GM19193 (cell line): ENCODE data around the gene ABCC9.

Experiments
- POLR2A ChIP-seq: IDR thresholded peaks from 4 replicates; pipeline ENCODE4 v1.6.1; 2011; ENCODE audit not compliant: insufficient read depth, insufficient read length; ENCODE audit errors: extremely low read depth

ABCC9 gene

DNA sequence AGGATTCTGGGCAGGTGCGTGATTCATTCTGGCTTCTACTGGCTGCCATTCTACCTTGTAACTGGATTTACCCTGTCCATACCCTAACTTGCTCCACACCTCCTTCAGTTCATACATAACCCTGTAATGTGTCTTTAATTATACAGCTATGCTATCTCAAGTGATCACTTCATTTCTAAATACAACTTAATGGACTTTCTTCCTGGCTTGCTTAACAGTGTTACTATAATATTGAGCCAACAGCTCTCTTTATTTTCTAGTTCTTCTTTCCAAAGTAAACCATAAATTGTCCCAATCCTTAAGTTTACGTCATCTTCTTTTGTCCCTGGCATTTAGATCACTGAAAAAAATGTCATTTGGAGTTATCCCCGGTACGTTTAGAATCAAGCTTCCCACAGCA lies 90.8 kb downstream of the ABCC9 start:
- no peak for TF ChIP-seq POLR2A

- TF ChIP-seq POLR2A: no peak
Measured at GRCh38 chr12:21849878-21850277, 91.3 kb downstream of the ABCC9 start.

DNA sequence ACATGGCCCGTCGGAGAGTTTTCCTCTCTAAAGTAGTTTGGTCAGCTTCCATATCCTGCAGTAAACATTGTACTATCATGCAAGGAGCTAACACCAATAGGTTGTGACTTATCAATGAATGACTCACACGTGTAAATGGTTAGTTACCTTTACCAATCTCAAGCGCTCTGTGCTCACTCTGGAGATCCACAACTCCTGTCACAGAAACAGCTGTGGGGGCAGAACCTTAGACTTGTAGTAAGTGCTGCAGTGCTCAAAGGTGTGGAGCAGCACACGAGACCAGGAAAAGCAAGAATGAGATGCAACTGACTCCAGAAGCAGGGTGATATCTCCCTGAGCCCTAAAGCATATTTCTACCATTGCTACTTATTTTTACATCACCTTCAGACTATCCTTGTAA lies 93.0 kb downstream of the ABCC9 start:
- no peak for TF ChIP-seq POLR2A

- no peak for TF ChIP-seq POLR2A
Measured at GRCh38 chr12:21843795-21844194, 97.4 kb downstream of the ABCC9 start.

- no peak for TF ChIP-seq POLR2A
Measured at GRCh38 chr12:21839776-21840175, 101.5 kb downstream of the ABCC9 start.

DNA sequence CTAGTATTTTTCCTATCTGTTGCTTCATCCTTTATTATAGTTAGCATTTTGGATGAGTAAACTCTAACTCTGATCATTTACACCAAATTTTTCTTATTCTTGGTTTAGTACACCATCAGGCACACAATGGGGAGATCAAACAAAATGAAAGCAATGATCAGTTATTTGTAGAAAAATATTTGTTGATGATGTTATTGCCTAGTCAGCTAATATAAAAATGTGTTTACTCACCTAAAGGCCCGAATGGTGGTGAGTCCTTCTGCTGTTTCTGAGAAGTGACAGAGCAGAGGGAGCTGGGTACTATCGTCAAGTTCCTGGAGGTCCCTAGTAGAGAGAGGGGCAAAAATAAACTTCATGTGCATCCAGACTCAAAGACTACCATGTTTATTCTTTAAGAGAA lies 103.4 kb downstream of the ABCC9 start:
- no peak for TF ChIP-seq POLR2A

DNA sequence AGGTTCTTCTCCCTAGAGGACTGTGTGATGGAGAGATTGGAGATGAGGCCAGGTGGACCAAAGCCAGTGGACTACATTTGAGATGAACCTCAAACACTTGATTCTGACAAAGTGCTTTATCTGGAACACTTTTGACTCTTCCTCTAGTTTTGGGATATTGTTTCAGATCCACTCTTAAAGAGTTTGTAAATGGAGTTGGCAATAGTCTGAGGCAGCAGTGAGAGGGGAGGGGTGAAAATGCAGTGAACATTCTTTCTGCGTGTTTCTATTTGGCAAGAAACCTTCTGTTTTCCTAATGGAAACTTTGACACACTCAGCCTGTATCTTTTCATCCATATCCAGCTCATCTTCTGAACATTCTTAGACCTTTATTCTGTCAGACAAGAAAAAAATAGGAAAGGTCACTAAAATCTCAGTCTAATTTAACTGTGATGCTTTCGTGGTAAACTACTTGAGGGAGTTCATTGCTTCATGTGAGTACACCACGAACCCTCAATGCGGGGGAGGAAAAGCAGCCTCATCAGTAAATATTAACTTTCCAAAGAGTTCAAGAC lies 109.4 kb downstream of the ABCC9 start:
- no peak for TF ChIP-seq POLR2A

GRCh38 chr12:21828779-21829178 lies 112.4 kb downstream of the ABCC9 start:
- no peak for TF ChIP-seq POLR2A

- no peak for TF ChIP-seq POLR2A
Measured at GRCh38 chr12:21828136-21828775, 113.0 kb downstream of the ABCC9 start.

GRCh38 chr12:21827083-21827482 lies 114.1 kb downstream of the ABCC9 start:
- TF ChIP-seq POLR2A: no peak

GRCh38 chr12:21826618-21826910 lies 114.7 kb downstream of the ABCC9 start:
- no peak for TF ChIP-seq POLR2A

DNA sequence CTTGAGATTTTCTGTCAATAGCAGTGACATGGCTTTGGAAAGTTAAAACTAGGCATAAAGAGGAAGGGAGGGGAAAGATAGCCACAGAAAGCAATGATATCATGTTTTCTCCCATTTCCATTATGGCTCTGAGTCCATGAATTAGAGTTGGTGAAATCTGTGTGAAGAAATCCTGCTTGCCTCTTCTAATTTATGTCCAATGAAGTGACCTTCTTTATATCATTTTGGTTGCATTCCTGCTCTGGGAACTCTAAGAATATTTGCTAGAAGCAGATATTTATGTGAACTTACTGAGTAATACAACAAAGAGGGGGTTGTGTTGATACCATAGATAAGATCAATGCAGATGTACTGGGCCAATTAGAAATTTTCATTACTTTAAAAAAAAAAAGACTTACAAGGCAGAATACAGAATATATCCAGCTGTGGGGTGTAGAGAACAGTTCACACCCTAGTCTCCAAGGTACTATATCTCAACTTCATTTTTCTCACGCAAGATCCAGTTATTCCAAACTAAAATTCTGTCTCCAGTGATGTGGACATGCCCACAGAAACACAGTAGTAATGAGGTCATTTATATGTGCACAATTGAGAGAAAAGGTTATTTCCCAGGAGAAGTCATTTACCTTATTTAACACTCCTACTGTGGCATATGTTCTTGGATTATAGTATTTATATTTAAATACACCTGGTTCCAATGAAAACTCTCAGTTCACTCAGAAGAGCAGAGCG lies 115.2 kb downstream of the ABCC9 start:
- no peak for TF ChIP-seq POLR2A

- no peak for TF ChIP-seq POLR2A
Measured at GRCh38 chr12:21823581-21823980, 117.6 kb downstream of the ABCC9 start.

GRCh38 chr12:21819678-21820077 lies 121.5 kb downstream of the ABCC9 start:
- TF ChIP-seq POLR2A: no peak

DNA sequence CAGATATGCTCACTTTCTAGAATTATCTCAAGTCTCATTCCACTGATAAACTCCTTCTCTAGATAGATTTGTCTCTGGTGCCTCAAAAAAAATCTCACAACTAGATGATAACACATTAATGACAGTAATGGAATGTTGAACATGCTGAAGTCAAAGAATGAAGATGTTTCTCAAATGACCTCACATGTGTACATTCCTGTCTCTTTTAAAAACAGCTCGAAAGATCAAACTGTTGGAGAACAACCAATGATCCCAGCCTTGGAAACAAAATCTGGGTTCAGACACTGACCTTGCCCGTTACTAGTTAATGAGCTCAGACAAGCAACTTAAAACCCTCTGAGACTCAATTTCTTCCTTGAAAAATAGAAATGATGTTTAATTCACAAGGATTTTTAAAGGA lies 122.0 kb downstream of the ABCC9 start:
- no peak for TF ChIP-seq POLR2A

DNA sequence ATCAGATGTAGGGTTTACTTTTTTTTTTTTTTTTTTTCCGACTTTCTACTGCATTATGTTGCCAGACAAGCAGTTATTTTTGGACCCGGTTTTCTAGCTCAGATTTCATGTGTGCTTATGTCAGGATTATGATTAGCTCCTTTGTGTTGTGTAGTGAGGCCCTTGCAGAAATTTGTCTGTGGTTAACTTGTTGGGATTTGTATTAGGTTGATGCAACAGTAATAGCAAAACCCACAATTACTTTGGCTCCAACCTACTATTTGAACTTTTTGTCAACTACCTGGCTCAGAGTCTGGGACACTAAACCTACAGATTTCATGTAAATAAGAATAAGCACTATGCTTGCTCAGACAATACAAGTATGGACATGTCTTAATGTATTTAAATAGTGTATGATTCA lies 122.6 kb downstream of the ABCC9 start:
- TF ChIP-seq POLR2A: no peak
